Tibial artery (tissue), 4 donors: ENCODE measurements around the gene SDK1.

Source experiments
- DNase-seq, 2 donors: peaks; one replicate each; pipeline ENCODE4 v3.0.0-alpha.2; 2019
- H3K27ac ChIP-seq, 2 donors: fragments of 200-600 bp; sonication (generic) in 1 of 2; 1 replicate in 1 of 2; 2 replicates in 1 of 2; pipeline ENCODE4 v1.5.1; 2018 to 2019; ENCODE audit warnings: mild to moderate bottlenecking in 1 of 2
- H3K27me3 ChIP-seq, 2 donors: fragments of 200-600 bp; sonication (generic) in 1 of 2; one replicate each; pipeline versions ENCODE4 v1.5.1 to v1.6.0; 2016 to 2019
- H3K36me3 ChIP-seq, 3 donors: fragments of 200-600 bp; sonication (generic) in 2 of 3; one replicate each; pipeline ENCODE4 v1.5.1; 2016 to 2019; ENCODE audit warnings: mild to moderate bottlenecking in 2 of 3
- H3K4me1 ChIP-seq, 4 donors: fragments of 200-600 bp; sonication (generic) in 2 of 4; 1 replicate in 3 of 4; 2 replicates in 1 of 4; pipeline ENCODE4 v1.5.1; 2016 to 2019
- H3K4me3 ChIP-seq, 2 donors: fragments of 200-600 bp; sonication (generic) in 1 of 2; 1 replicate in 1 of 2; 2 replicates in 1 of 2; pipeline ENCODE4 v1.5.1; 2018 to 2019; ENCODE audit warnings: mild to moderate bottlenecking in 2 of 2
- H3K9me3 ChIP-seq, 3 donors: fragments of 200-600 bp; sonication (generic) in 1 of 3; one replicate each; pipeline ENCODE4 v1.5.1; 2016 to 2019
- CTCF ChIP-seq, 2 experiments: fragments of 200-600 bp in 1 of 2; fragments of 450-650 bp in 1 of 2; IDR thresholded peaks; one replicate each; pipeline ENCODE4 v1.5.1; 2017 to 2019; ENCODE audit warnings: antibody characterized with exemption in 2 of 2, mild to moderate bottlenecking in 1 of 2, moderate library complexity in 1 of 2
- intact Hi-C: fragments of 100-400 bp; cut with DNase I; formaldehyde crosslinking; loops from one replicate; pipeline ENCODE4 v1.15.0; 2023; ENCODE audit warnings: low total_unique reads

Gene SDK1

GRCh38 chr7:3264693-3265339 is 36.2 kb upstream of the SDK1 start:
- no peak overlapping the region for H3K4me3 ChIP-seq
- no peak for DNase-seq
- no peak for TF ChIP-seq CTCF (IDR thresholded peaks at IDR 0.05)
- intact Hi-C loops, result no loop called here
- no peaks in the 10 kb centered on the region for H3K36me3 ChIP-seq
- no peaks in the 10 kb centered on the region for H3K9me3 ChIP-seq
- H3K27me3 ChIP-seq, result no peaks in the 10 kb centered on the region
- H3K4me1 ChIP-seq, result peaks cover 0 to under 1% (median 0%) of the 10 kb centered on the region in 4 donors
- H3K27ac ChIP-seq, result no peak overlapping the region

- H3K36me3 ChIP-seq, result no peaks in the 10 kb centered on the region
- H3K9me3 ChIP-seq, result no peaks in the 10 kb centered on the region
- DNase-seq, result no peak
- no peak overlapping the region for H3K4me3 ChIP-seq
- H3K27me3 ChIP-seq, result no peaks in the 10 kb centered on the region
- H3K27ac ChIP-seq, result no peak overlapping the region
- intact Hi-C loops, result no loop called here
- TF ChIP-seq CTCF (IDR thresholded peaks at IDR 0.05), result no peak
- no peaks in the 10 kb centered on the region for H3K4me1 ChIP-seq
These were observed 35.7 kb upstream of the SDK1 start for GRCh38 chr7:3265388-3265787.

GRCh38 chr7:3266240-3266639 is 34.8 kb upstream of the SDK1 start:
- TF ChIP-seq CTCF (IDR thresholded peaks at IDR 0.05), result no peak
- intact Hi-C loops, result no loop called here
- no peak overlapping the region for H3K27ac ChIP-seq

GRCh38 chr7:3267966-3268690 is 32.9 kb upstream of the SDK1 start:
- no peaks in the 10 kb centered on the region for H3K36me3 ChIP-seq
- no peak overlapping the region for H3K4me3 ChIP-seq
- peaks cover 0 to 10% (median 6%) of the 10 kb centered on the region in 4 donors for H3K4me1 ChIP-seq
- no peaks in the 10 kb centered on the region for H3K27me3 ChIP-seq
- H3K9me3 ChIP-seq, result no peaks in the 10 kb centered on the region
- H3K27ac ChIP-seq, result no peak overlapping the region
- intact Hi-C loops, result no loop called here
- no peak for DNase-seq
- no peak for TF ChIP-seq CTCF (IDR thresholded peaks at IDR 0.05)

More at GRCh38 chr7:3266240-3266639, 34.8 kb upstream of the SDK1 start:
- Histone ChIP-seq H3K27me3 (no peaks in the 10 kb centered on the region), H3K4me3 (no peak overlapping the region), H3K4me1 (no peaks in the 10 kb centered on the region), H3K9me3 (no peaks in the 10 kb centered on the region), H3K36me3 (no peaks in the 10 kb centered on the region)
- DNase-seq, result no peak

GRCh38 chr7:3270362-3270761 is 30.7 kb upstream of the SDK1 start:
- intact Hi-C loops, result no loop called here
- H3K9me3 ChIP-seq, result no peaks in the 10 kb centered on the region

More at GRCh38 chr7:3270362-3270761, 30.7 kb upstream of the SDK1 start:
- DNase-seq, result no peak
- Histone ChIP-seq H3K27me3 (no peaks in the 10 kb centered on the region), H3K4me3 (no peak overlapping the region), H3K36me3 (no peaks in the 10 kb centered on the region), H3K4me1 (peaks cover 0 to 10% (median 6%) of the 10 kb centered on the region in 4 donors), H3K27ac (no peak overlapping the region)
- no peak for TF ChIP-seq CTCF (IDR thresholded peaks at IDR 0.05)
